T follicular helper cell (primary cell): ENCODE data around the gene ITGA3.

Experiments used
- DNase-seq: peaks from one replicate; pipeline ENCODE4 v3.0.0-alpha.2; 2020; ENCODE audit warnings: low read depth

Gene ITGA3

GRCh38 chr17:50072130-50072529, 16.2 kb downstream of the ITGA3 start:
- DNase-seq, result no peak

- DNase-seq, result no peak
Measured at GRCh38 chr17:50072925-50073324, 17.0 kb downstream of the ITGA3 start.

GRCh38 chr17:50074227-50074626, 18.3 kb downstream of the ITGA3 start:
- DNase-seq, result no peak

GRCh38 chr17:50075446-50076032, 19.6 kb downstream of the ITGA3 start:
- DNase-seq, result no peak

- no peak for DNase-seq
Measured at GRCh38 chr17:50076221-50076590, 20.3 kb downstream of the ITGA3 start.

- DNase-seq, result no peak
Measured at GRCh38 chr17:50076591-50077235, 20.8 kb downstream of the ITGA3 start.

- DNase-seq, result no peak
Measured at GRCh38 chr17:50078430-50078829, 22.5 kb downstream of the ITGA3 start.

GRCh38 chr17:50079334-50080095, 23.6 kb downstream of the ITGA3 start:
- DNase-seq, result no peak

GRCh38 chr17:50080096-50080480, 24.2 kb downstream of the ITGA3 start:
- no peak for DNase-seq

- no peak for DNase-seq
Measured at GRCh38 chr17:50080827-50081226, 24.9 kb downstream of the ITGA3 start.

- DNase-seq, result no peak
Measured at GRCh38 chr17:50081757-50082156, 25.8 kb downstream of the ITGA3 start.

GRCh38 chr17:50087246-50087911, 31.5 kb downstream of the ITGA3 start:
- DNase-seq, result peak; percentile 58

GRCh38 chr17:50087912-50088405, 32.0 kb downstream of the ITGA3 start:
- no peak for DNase-seq

- DNase-seq, result no peak
Measured at GRCh38 chr17:50088952-50089825, 33.3 kb downstream of the ITGA3 start.

- DNase-seq, result no peak
Measured at GRCh38 chr17:50090071-50090470, 34.2 kb downstream of the ITGA3 start.

GRCh38 chr17:50090971-50091917, 35.3 kb downstream of the ITGA3 start:
- DNase-seq, result no peak

- DNase-seq, result no peak
Measured at GRCh38 chr17:50091918-50092285, 36.0 kb downstream of the ITGA3 start.

GRCh38 chr17:50093246-50093645, 37.3 kb downstream of the ITGA3 start:
- no peak for DNase-seq

- no peak for DNase-seq
Measured at GRCh38 chr17:50093807-50094206, 37.9 kb downstream of the ITGA3 start.

GRCh38 chr17:50094243-50094752, 38.4 kb downstream of the ITGA3 start:
- peak; percentile 86 for DNase-seq
